Tibial nerve (tissue), 3 donors: ENCODE measurements around the gene ERC2.

Experiments used
- POLR2A ChIP-seq, 2 donors: fragments of 450-650 bp; IDR thresholded peaks; one replicate each; pipeline ENCODE4 v1.6.1; 2017; ENCODE audit warnings: antibody characterized with exemption in 2 of 2, mild to moderate bottlenecking in 2 of 2, moderate library complexity in 2 of 2
- TF ChIP-seq, protein P1 (sequence below), 5 experiments: fragments of 200-600 bp in 3 of 5; fragments of 450-650 bp in 2 of 5; sonication (generic) in 3 of 5; IDR thresholded peaks; one replicate each; pipeline ENCODE4 v1.5.1; 2016 to 2019; ENCODE audit warnings: antibody characterized with exemption in 5 of 5, mild to moderate bottlenecking in 3 of 5, moderate library complexity in 2 of 5

GRCh38 chr3:55942868-55943267, 525.4 kb downstream of the ERC2 start:
- TF ChIP-seq, protein P1, sequence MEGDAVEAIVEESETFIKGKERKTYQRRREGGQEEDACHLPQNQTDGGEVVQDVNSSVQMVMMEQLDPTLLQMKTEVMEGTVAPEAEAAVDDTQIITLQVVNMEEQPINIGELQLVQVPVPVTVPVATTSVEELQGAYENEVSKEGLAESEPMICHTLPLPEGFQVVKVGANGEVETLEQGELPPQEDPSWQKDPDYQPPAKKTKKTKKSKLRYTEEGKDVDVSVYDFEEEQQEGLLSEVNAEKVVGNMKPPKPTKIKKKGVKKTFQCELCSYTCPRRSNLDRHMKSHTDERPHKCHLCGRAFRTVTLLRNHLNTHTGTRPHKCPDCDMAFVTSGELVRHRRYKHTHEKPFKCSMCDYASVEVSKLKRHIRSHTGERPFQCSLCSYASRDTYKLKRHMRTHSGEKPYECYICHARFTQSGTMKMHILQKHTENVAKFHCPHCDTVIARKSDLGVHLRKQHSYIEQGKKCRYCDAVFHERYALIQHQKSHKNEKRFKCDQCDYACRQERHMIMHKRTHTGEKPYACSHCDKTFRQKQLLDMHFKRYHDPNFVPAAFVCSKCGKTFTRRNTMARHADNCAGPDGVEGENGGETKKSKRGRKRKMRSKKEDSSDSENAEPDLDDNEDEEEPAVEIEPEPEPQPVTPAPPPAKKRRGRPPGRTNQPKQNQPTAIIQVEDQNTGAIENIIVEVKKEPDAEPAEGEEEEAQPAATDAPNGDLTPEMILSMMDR (IDR thresholded peaks at IDR 0.05): no peak
- TF ChIP-seq POLR2A (IDR thresholded peaks at IDR 0.05): no peak
